Neural cell (in vitro differentiated cells): ENCODE data around the gene RNF144B.

ENCODE experiments used
- EP300 ChIP-seq: fragments of 450-650 bp; conservative IDR thresholded peaks from 2 replicates; pipeline ENCODE4 v1.6.1; 2014; ENCODE audit warnings: antibody characterized with exemption, mild to moderate bottlenecking, moderate library complexity; ENCODE audit not compliant: poor library complexity, severe bottlenecking
- EZH2 ChIP-seq: fragments of 200-600, 300-800 bp; shearing (Covaris generic), sonication (generic); IDR thresholded peaks from 2 replicates; pipeline ENCODE4 v1.6.1; 2014; ENCODE audit warnings: antibody characterized with exemption, low read length, borderline replicate concordance, mild to moderate bottlenecking; ENCODE audit not compliant: insufficient read depth, poor library complexity, severe bottlenecking
- MXI1 ChIP-seq: fragments of 450-650 bp; conservative IDR thresholded peaks from 2 replicates; pipeline ENCODE4 v1.6.1; 2014; ENCODE audit warnings: antibody characterized with exemption, mild to moderate bottlenecking; ENCODE audit not compliant: poor library complexity, severe bottlenecking
- POLR2AphosphoS5 ChIP-seq: IDR thresholded peaks from 2 replicates; pipeline ENCODE4 v1.6.1; 2012
- RAD21 ChIP-seq: fragments of 450-650 bp; conservative IDR thresholded peaks from 2 replicates; pipeline ENCODE4 v1.6.1; 2014; ENCODE audit warnings: antibody characterized with exemption, mild to moderate bottlenecking, moderate library complexity
- TAF1 ChIP-seq: IDR thresholded peaks from 2 replicates; pipeline ENCODE4 v1.6.1; 2012; ENCODE audit warnings: low read depth
- TF ChIP-seq, protein P1 (sequence below): fragments of 450-650 bp; IDR thresholded peaks from 2 replicates; pipeline ENCODE4 v1.5.1; 2014; ENCODE audit warnings: antibody characterized with exemption, mild to moderate bottlenecking, moderate library complexity; ENCODE audit not compliant: poor library complexity, severe bottlenecking

DNA sequence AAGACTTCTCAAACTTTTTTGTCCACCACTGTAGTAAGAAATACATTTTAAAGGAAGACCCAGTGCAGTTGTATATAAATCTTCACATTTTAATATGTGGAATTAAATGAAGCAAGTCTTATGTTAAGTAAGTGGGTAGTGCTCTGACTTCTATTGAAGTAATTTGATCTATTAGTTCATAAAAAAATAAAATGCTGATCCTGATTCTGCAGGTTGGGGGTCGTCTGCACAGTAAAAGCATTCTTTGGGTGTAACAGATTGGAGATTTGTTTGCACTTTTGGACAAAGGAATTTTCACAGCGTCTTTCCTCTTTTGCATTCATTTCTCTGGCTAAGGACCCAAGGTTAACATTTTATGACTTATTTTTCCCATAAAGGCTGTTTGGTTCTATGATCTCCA, 106.8 kb downstream of the RNF144B start:
- TF ChIP-seq RAD21 = no peak
- TF ChIP-seq, protein P1, sequence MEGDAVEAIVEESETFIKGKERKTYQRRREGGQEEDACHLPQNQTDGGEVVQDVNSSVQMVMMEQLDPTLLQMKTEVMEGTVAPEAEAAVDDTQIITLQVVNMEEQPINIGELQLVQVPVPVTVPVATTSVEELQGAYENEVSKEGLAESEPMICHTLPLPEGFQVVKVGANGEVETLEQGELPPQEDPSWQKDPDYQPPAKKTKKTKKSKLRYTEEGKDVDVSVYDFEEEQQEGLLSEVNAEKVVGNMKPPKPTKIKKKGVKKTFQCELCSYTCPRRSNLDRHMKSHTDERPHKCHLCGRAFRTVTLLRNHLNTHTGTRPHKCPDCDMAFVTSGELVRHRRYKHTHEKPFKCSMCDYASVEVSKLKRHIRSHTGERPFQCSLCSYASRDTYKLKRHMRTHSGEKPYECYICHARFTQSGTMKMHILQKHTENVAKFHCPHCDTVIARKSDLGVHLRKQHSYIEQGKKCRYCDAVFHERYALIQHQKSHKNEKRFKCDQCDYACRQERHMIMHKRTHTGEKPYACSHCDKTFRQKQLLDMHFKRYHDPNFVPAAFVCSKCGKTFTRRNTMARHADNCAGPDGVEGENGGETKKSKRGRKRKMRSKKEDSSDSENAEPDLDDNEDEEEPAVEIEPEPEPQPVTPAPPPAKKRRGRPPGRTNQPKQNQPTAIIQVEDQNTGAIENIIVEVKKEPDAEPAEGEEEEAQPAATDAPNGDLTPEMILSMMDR = no peak
- no peak for TF ChIP-seq EZH2
- no peak for TF ChIP-seq POLR2AphosphoS5
- TF ChIP-seq MXI1 = no peak
- TF ChIP-seq TAF1 = no peak
- no peak for TF ChIP-seq EP300
